CD8-positive, alpha-beta memory T cell (primary cell): Measurements from ENCODE around the gene IZUMO2. TPM values are rescaled to one million over a fixed set of nuclear protein-coding genes. Genes with fewer than 3 reads are reported as not detected.

Experiments used
- CTCF ChIA-PET: fragments of 350-600 bp; sonication (Branson Sonifier 250); formaldehyde crosslinking; loops from one replicate; lab custom pipeline; 2021; ENCODE audit warnings: antibody characterized with exemption; lab: Charles Lee
- POLR2A ChIA-PET: fragments of 350-600 bp; sonication (Branson Sonifier 250); formaldehyde crosslinking; loops from one replicate; lab custom pipeline; 2021; ENCODE audit warnings: antibody characterized with exemption; lab: Charles Lee
- DNase-seq, 5 donors: peaks; one replicate each; pipeline versions ENCODE4 v3.0.0 to v3.0.0-alpha.2; 2020 to 2022; ENCODE audit warnings: mixed read lengths in 1 of 5
- H3K27ac ChIP-seq: one replicate; pipeline ENCODE4 v1.7.0; 2013; ENCODE audit warnings: low read depth, mild to moderate bottlenecking, low read length, moderate library complexity
- H3K27me3 ChIP-seq: 2 replicates; pipeline ENCODE4 v1.7.0; 2013; ENCODE audit warnings: low read length, mild to moderate bottlenecking; ENCODE audit not compliant: insufficient read depth, poor library complexity, severe bottlenecking
- H3K36me3 ChIP-seq: 2 replicates; pipeline ENCODE4 v1.7.0; 2013; ENCODE audit warnings: mild to moderate bottlenecking, low read length, moderate library complexity; ENCODE audit not compliant: insufficient read depth
- H3K4me1 ChIP-seq: 2 replicates; pipeline ENCODE4 v1.7.0; 2013; ENCODE audit warnings: mild to moderate bottlenecking, low read length, moderate library complexity; ENCODE audit not compliant: insufficient read depth
- H3K4me3 ChIP-seq: 2 replicates; pipeline ENCODE4 v1.7.0; 2013; ENCODE audit warnings: mild to moderate bottlenecking, low read length
- H3K9me3 ChIP-seq: 2 replicates; pipeline ENCODE4 v1.7.0; 2013; ENCODE audit warnings: mild to moderate bottlenecking, low read length
- H3K27ac Mint-ChIP-seq, 8 donors: one replicate each; pipeline ENCODE4 v1.8.0; 2020 to 2021; ENCODE audit warnings: mixed read lengths in 8 of 8, mild to moderate bottlenecking in 6 of 8, inconsistent platforms in 3 of 8, moderate library complexity in 3 of 8
- H3K27me3 Mint-ChIP-seq, 2 donors: one replicate each; pipeline ENCODE4 v1.8.0; 2020 to 2021; ENCODE audit warnings: mixed read lengths in 2 of 2, mild to moderate bottlenecking in 1 of 2, moderate library complexity in 1 of 2
- H3K36me3 Mint-ChIP-seq, 3 donors: one replicate each; pipeline ENCODE4 v1.8.0; 2020 to 2021; ENCODE audit warnings: mixed read lengths in 3 of 3, inconsistent platforms in 1 of 3, mild to moderate bottlenecking in 1 of 3
- H3K4me1 Mint-ChIP-seq, 3 donors: one replicate each; pipeline ENCODE4 v1.8.0; 2020 to 2021; ENCODE audit warnings: mixed read lengths in 3 of 3, inconsistent platforms in 1 of 3, mild to moderate bottlenecking in 1 of 3
- H3K4me3 Mint-ChIP-seq, 7 donors: one replicate each; pipeline ENCODE4 v1.8.0; 2020 to 2021; ENCODE audit warnings: mixed read lengths in 7 of 7, mild to moderate bottlenecking in 6 of 7, moderate library complexity in 4 of 7, inconsistent platforms in 2 of 7
- H3K9me3 Mint-ChIP-seq, 5 donors: one replicate each; pipeline ENCODE4 v1.8.0; 2020 to 2022; ENCODE audit warnings: mixed read lengths in 5 of 5, mild to moderate bottlenecking in 3 of 5, moderate library complexity in 2 of 5, inconsistent platforms in 1 of 5
- polyA plus RNA-seq: library from polyadenylated mRNA; unstranded; fragments of 300-500 nt; fragmentation: Illumina TruSeq; gene quantifications from one replicate; pipeline ENCODE4 v1.2.3, GENCODE V29; 2021
- total RNA-seq, 2 experiments: library from RNA; stranded (reverse); gene quantifications; one replicate each; pipeline ENCODE4 v1.2.3, GENCODE V29; 2021

The IZUMO2 gene
- total and polyA plus RNA-seq, 3 experiments from 2014 or later = not detected

DNA sequence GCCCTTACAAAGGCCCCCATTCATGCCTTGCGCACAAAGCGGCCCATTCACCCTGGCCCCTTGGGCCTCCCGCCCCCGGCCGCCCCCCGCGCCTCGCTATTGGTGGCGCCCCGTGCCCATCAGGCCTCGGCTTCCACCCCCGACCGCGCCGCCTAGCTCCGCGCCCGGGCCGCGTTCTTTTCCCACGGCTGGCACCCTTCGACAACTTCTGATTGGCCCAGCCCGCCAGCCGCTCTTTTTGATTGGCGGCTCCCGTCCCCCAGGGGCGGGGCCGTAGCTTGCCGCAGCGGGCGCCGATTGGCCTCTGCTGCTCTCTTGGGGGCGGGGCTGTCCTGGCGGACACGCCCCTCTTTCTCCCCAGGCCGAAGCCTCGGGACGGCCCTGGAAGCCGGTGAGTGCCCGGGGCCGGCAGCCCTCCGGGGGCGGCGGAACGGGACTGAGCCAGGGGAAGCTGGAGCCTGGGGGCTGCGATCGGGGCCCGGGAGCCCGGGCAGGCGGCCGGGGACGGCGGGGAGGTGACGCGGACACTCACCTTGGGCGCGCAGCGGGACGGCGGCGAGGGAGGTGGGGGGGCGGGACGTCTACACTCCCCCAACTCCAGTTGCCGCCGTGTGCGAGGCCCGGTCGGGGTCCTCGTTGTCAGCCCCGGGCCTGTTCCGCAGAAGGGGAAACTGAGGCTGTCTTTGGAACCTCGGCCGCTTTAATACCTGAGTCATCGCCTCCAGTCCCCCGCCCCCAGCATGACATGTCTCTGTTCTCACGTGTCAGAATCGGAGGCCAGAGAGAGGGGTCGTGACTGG lies 40.4 kb upstream of the IZUMO2 start, which contains the start of gene MYH14:
TSS of gene MYH14 (plus strand) at position 342 of the 800 bp plus-strand sequence. CDS start 6,744 bp downstream, outside the sequence.
- H3K27me3 Mint-ChIP-seq = peaks cover 37 to 54% of the 10 kb centered on the region in 2 donors
- peak in 1 of 5 donors; percentile 2 for DNase-seq

DNA sequence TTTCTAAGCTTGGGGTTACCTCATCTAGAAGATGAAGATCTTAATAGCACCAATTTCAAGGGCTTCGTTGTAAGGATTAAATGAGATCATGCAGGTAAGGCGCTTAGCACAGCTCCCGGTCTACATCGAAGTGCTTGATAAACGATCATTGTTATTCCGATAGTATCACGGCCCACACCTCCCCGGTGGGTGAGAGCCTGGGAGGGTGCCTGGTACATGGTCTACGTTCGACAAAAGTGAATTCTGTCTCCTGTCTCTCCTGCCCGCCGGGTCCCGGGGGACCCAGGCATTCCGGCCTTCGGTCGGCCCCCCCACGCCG lies 39.8 kb upstream of the IZUMO2 start:
- Histone ChIP-seq H3K4me1 (no peaks in the 10 kb centered on the region), H3K36me3 (no peaks in the 10 kb centered on the region), H3K4me3 (no peak overlapping the region), H3K9me3 (no peaks in the 10 kb centered on the region), H3K27ac (no peak overlapping the region), H3K27me3 (peaks cover 10% of the 10 kb centered on the region)
- ChIA-PET CTCF (no interaction called here), POLR2A (no interaction called here)
- Mint-ChIP-seq H3K27ac (no peak overlapping the region), H3K9me3 (peaks cover 0 to 8% (median 0%) of the 10 kb centered on the region in 5 donors), H3K4me1 (no peaks in the 10 kb centered on the region), H3K36me3 (no peaks in the 10 kb centered on the region), H3K27me3 (peaks cover 36 to 54% of the 10 kb centered on the region in 2 donors), H3K4me3 (no peak overlapping the region)
- no peak for DNase-seq

More for the DNA sequence above, 40.4 kb upstream of the IZUMO2 start, which contains the start of gene MYH14:
- no peaks in the 10 kb centered on the region for H3K36me3 ChIP-seq
- peaks cover 10% of the 10 kb centered on the region for H3K27me3 ChIP-seq
- no peaks in the 10 kb centered on the region for H3K4me1 ChIP-seq
- no peak within 1 kb of the TSS for H3K27ac ChIP-seq
- H3K4me3 ChIP-seq = no peak within 1 kb of the TSS
- ChIA-PET CTCF (no interaction called here), POLR2A (no interaction called here)
- Mint-ChIP-seq H3K4me1 (no peaks in the 10 kb centered on the region), H3K4me3 (no peak within 1 kb of the TSS), H3K27ac (no peak within 1 kb of the TSS), H3K36me3 (no peaks in the 10 kb centered on the region), H3K9me3 (peaks cover 0 to 10% (median 0%) of the 10 kb centered on the region in 5 donors)
- H3K9me3 ChIP-seq = no peaks in the 10 kb centered on the region

DNA sequence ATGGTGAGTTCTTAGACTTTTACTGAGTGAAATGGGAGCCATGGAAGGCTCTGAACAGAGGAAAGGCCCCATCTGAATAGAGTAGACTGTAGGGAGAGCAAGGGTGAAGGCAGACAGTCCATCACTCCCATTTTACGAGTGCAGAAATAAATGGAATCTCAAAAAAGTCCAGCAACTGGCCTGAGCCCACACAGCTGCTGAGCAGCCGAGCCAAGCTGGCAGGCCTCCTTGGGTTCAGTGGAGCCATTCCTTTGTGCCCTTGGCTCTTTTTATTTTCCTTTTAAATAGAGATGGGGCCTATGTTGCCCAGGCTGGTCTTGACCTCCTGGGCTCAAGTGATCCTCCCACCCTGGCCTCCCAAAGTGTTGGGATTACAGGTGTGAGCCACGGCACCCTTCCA lies 39.3 kb upstream of the IZUMO2 start:
- H3K9me3 ChIP-seq = no peaks in the 10 kb centered on the region
- H3K4me1 ChIP-seq = no peaks in the 10 kb centered on the region
- peaks cover 38 to 53% of the 10 kb centered on the region in 2 donors for H3K27me3 Mint-ChIP-seq
- no peak overlapping the region for H3K4me3 ChIP-seq
- H3K9me3 Mint-ChIP-seq = peaks cover 0 to 5% (median 0%) of the 10 kb centered on the region in 5 donors
- ChIA-PET CTCF (no interaction called here), POLR2A (no interaction called here)
- no peak overlapping the region for H3K4me3 Mint-ChIP-seq
- no peaks in the 10 kb centered on the region for H3K36me3 Mint-ChIP-seq
- no peak overlapping the region for H3K27ac Mint-ChIP-seq
- no peaks in the 10 kb centered on the region for H3K4me1 Mint-ChIP-seq
- H3K27ac ChIP-seq = no peak overlapping the region
- H3K36me3 ChIP-seq = no peaks in the 10 kb centered on the region
- H3K27me3 ChIP-seq = peaks cover 10% of the 10 kb centered on the region
- DNase-seq = no peak

DNA sequence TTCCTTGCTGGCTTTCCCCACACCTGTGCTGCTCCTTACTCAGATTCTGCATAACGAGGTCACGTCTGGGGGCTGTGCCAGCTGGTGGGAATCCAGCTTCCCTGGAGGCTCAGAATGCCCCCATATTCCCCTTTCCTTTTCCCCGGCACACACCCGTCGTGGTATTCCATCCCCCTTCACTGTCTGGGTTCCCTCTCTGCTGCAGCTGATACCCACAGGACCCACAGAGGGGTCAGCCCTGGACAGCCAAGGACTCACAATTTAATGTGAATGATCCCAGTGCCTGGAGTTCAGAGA lies 36.1 kb upstream of the IZUMO2 start:
- H3K4me3 ChIP-seq = no peak overlapping the region
- H3K9me3 ChIP-seq = no peaks in the 10 kb centered on the region
- H3K27me3 ChIP-seq = peaks cover 2% of the 10 kb centered on the region
- peaks cover 43 to 55% of the 10 kb centered on the region in 2 donors for H3K27me3 Mint-ChIP-seq
- H3K4me1 ChIP-seq = no peaks in the 10 kb centered on the region
- H3K4me3 Mint-ChIP-seq = no peak overlapping the region
- no peak for DNase-seq
- peaks cover 0 to 8% (median 0%) of the 10 kb centered on the region in 5 donors for H3K9me3 Mint-ChIP-seq
- POLR2A ChIA-PET = no interaction called here
- H3K36me3 ChIP-seq = no peaks in the 10 kb centered on the region
- CTCF ChIA-PET = no interaction called here
- no peak overlapping the region for H3K27ac ChIP-seq
- H3K36me3 Mint-ChIP-seq = no peaks in the 10 kb centered on the region
- no peaks in the 10 kb centered on the region for H3K4me1 Mint-ChIP-seq
- no peak overlapping the region for H3K27ac Mint-ChIP-seq

DNA sequence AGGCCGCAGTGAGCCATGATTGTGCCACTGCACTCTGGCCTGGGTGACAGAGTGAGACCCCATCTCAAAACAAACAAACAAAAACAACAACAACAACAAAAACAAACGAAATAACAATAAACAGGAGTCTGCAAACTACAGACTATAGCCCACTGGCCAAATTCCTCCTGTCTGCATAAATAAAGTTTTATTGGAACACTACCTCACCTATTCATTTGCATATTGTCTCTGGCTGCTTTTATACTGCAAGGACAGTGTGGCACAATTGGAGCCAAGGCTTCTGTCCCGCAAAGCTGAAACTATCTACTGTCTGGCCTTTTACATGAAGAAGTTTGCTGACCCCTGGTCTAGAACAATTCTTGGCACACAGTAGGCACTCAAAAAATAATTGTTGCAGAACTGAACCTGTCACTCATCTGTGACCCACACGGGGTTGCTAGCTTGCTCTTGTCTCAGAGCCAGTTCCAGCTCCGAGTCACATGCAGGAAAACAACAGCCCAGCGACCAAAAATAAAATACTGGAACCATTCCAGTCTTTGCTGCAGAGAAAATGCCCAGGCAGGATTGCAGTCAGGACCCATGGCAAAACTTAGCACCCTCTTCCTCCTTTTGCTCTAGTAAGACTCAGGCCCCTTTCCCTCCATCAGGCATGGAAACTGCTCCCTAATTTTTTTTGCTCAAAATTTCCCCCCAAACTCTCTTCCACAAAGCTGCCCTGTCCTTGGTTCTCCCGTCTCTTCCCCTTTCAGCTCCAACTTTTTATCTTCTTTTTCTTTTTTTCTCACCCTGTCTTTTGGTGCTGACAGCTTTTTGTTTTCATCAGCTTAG lies 35.6 kb upstream of the IZUMO2 start:
- no peaks in the 10 kb centered on the region for H3K36me3 ChIP-seq
- Mint-ChIP-seq H3K27me3 (peaks cover 42 to 51% of the 10 kb centered on the region in 2 donors), H3K36me3 (no peaks in the 10 kb centered on the region), H3K9me3 (peaks cover 0 to 8% (median 0%) of the 10 kb centered on the region in 5 donors), H3K4me1 (no peaks in the 10 kb centered on the region), H3K27ac (no peak overlapping the region), H3K4me3 (no peak overlapping the region)
- no peak overlapping the region for H3K4me3 ChIP-seq
- POLR2A ChIA-PET = no interaction called here
- CTCF ChIA-PET = no interaction called here
- H3K9me3 ChIP-seq = no peaks in the 10 kb centered on the region
- DNase-seq = no peak
- no peaks in the 10 kb centered on the region for H3K27me3 ChIP-seq
- no peaks in the 10 kb centered on the region for H3K4me1 ChIP-seq
- no peak overlapping the region for H3K27ac ChIP-seq

- CTCF ChIA-PET = no interaction called here
Observed at GRCh38 chr19:50197348-50197747, 34.3 kb upstream of the IZUMO2 start.

GRCh38 chr19:50196322-50196932 lies 33.3 kb upstream of the IZUMO2 start:
- no peak overlapping the region for H3K27ac ChIP-seq
- peaks cover 31 to 48% of the 10 kb centered on the region in 2 donors for H3K27me3 Mint-ChIP-seq
- no peaks in the 10 kb centered on the region for H3K9me3 ChIP-seq
- H3K4me3 Mint-ChIP-seq = no peak overlapping the region
- H3K36me3 Mint-ChIP-seq = peaks cover 0 to 6% (median 0%) of the 10 kb centered on the region in 3 donors
- no peaks in the 10 kb centered on the region for H3K27me3 ChIP-seq
- peaks cover 0 to 5% (median 1%) of the 10 kb centered on the region in 5 donors for H3K9me3 Mint-ChIP-seq
- POLR2A ChIA-PET = no interaction called here
- DNase-seq = no peak
- no peaks in the 10 kb centered on the region for H3K4me1 Mint-ChIP-seq
- no peaks in the 10 kb centered on the region for H3K4me1 ChIP-seq
- CTCF ChIA-PET = no interaction called here
- H3K36me3 ChIP-seq = no peaks in the 10 kb centered on the region
- no peak overlapping the region for H3K27ac Mint-ChIP-seq
- no peak overlapping the region for H3K4me3 ChIP-seq

More at GRCh38 chr19:50197348-50197747, 34.3 kb upstream of the IZUMO2 start:
- POLR2A ChIA-PET = no interaction called here
- Mint-ChIP-seq H3K9me3 (peaks cover 0 to 8% (median 1%) of the 10 kb centered on the region in 5 donors), H3K27me3 (peaks cover 37 to 54% of the 10 kb centered on the region in 2 donors), H3K27ac (no peak overlapping the region), H3K4me3 (no peak overlapping the region), H3K36me3 (peaks cover 0 to 6% (median 0%) of the 10 kb centered on the region in 3 donors), H3K4me1 (no peaks in the 10 kb centered on the region)
- no peak for DNase-seq
- no peaks in the 10 kb centered on the region for H3K27me3 ChIP-seq
- H3K4me1 ChIP-seq = no peaks in the 10 kb centered on the region
- H3K4me3 ChIP-seq = no peak overlapping the region
- no peak overlapping the region for H3K27ac ChIP-seq
- no peaks in the 10 kb centered on the region for H3K36me3 ChIP-seq
- H3K9me3 ChIP-seq = no peaks in the 10 kb centered on the region

DNA sequence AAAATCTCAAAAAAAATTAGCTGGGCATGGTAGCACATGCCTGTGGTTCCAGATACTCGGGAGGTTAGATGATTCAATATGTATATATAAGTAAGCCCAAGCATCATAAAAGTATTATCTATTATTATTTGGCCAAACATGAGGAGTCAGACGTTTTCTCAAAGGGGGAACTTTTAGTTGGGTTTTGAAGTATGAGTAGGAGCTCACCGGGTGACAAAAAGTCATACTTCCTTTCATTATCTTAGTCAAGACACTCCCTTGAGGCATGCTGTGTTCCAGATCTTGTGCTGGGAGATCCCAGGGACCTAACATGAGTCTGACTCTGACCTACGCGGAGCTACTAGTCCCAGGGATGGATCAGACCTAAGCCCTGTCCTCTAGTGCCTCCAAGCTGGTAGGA lies 32.1 kb upstream of the IZUMO2 start:
- no peaks in the 10 kb centered on the region for H3K27me3 ChIP-seq
- H3K4me3 Mint-ChIP-seq = no peak overlapping the region
- H3K4me1 Mint-ChIP-seq = no peaks in the 10 kb centered on the region
- no peaks in the 10 kb centered on the region for H3K36me3 ChIP-seq
- peaks cover 0 to 6% (median 2%) of the 10 kb centered on the region in 3 donors for H3K36me3 Mint-ChIP-seq
- POLR2A ChIA-PET = no interaction called here
- no peak for DNase-seq
- H3K27me3 Mint-ChIP-seq = peaks cover 26 to 47% of the 10 kb centered on the region in 2 donors
- H3K27ac Mint-ChIP-seq = no peak overlapping the region
- CTCF ChIA-PET = no interaction called here
- H3K4me3 ChIP-seq = no peak overlapping the region
- H3K9me3 ChIP-seq = no peaks in the 10 kb centered on the region
- peaks cover 0 to 5% (median 1%) of the 10 kb centered on the region in 5 donors for H3K9me3 Mint-ChIP-seq
- H3K4me1 ChIP-seq = no peaks in the 10 kb centered on the region
- no peak overlapping the region for H3K27ac ChIP-seq
